Brain microvascular endothelial cell (primary cell): ENCODE measurements around the gene DYNC1LI1.

Experiments used
- DNase-seq: peaks from one replicate; pipeline ENCODE4 v3.0.0-alpha.2; 2020
- H3K27ac ChIP-seq: fragments of 250-450 bp; sonication (Bioruptor Pico); 2 replicates; pipeline ENCODE4 v1.5.1; 2020; ENCODE audit warnings: mild to moderate bottlenecking, moderate library complexity
- H3K27me3 ChIP-seq: fragments of 250-450 bp; sonication (Bioruptor Pico); replicated peaks from 2 replicates; pipeline ENCODE4 v1.5.1; 2020; ENCODE audit warnings: mild to moderate bottlenecking
- H3K36me3 ChIP-seq: fragments of 250-450 bp; sonication (Bioruptor Pico); replicated peaks from 2 replicates; pipeline ENCODE4 v1.5.1; 2020; ENCODE audit warnings: mild to moderate bottlenecking
- H3K4me3 ChIP-seq: 2 replicates; pipeline ENCODE4 v1.5.1; 2011; ENCODE audit warnings: low read depth, mild to moderate bottlenecking, control low read depth, low read length, moderate library complexity
- CTCF ChIP-seq: IDR thresholded peaks from 2 replicates; pipeline ENCODE4 v1.5.1; 2011; ENCODE audit warnings: low read depth, mild to moderate bottlenecking, moderate library complexity, low read length, control low read depth, inconsistent platforms; ENCODE audit errors: missing control alignments
- in situ Hi-C: cut with HindIII; loops from 2 replicates; pipeline ENCODE4 v1.10.0; 2017; ENCODE audit warnings: low sequenced_read_pairs, low pct_ligation_motif_present

Gene DYNC1LI1

GRCh38 chr3:32593903-32594525 lies 23.4 kb upstream of the DYNC1LI1 start:
- no peak overlapping the region for H3K4me3 ChIP-seq
- in situ Hi-C loops: no loop called here
- H3K27ac ChIP-seq: no peak overlapping the region
- TF ChIP-seq CTCF: no peak
- H3K36me3 ChIP-seq: no peaks in the 10 kb centered on the region
- peaks cover 4% of the 10 kb centered on the region for H3K27me3 ChIP-seq
- no peak for DNase-seq

- in situ Hi-C loops: no loop called here
- H3K27me3 ChIP-seq: peaks cover 4% of the 10 kb centered on the region
- DNase-seq: no peak
- no peak overlapping the region for H3K4me3 ChIP-seq
- H3K27ac ChIP-seq: no peak overlapping the region
- no peaks in the 10 kb centered on the region for H3K36me3 ChIP-seq
- TF ChIP-seq CTCF: no peak
Measured at GRCh38 chr3:32592696-32593353, 22.2 kb upstream of the DYNC1LI1 start.

DNA sequence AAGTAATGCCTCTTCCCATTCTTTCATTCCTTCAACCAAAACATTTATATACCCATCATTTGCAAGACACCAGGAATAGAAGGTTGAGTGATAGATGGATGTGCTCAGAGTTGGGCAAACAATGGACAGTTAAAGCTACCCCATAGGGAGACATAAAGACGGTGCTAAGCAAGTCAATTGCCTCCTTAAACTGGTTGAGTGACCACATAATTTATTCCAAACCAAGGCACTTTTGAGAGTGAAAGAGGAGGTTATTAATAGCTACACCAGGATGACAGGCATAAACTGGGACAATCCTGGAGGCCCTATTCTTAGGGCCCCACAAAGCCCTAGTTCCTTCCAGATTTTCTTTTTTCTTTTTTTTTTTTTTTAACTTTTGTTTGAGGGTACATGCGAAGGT lies 21.4 kb upstream of the DYNC1LI1 start:
- H3K4me3 ChIP-seq: no peak overlapping the region
- TF ChIP-seq CTCF: no peak
- in situ Hi-C loops: no loop called here

GRCh38 chr3:32591186-32591585 lies 20.5 kb upstream of the DYNC1LI1 start:
- no peak for TF ChIP-seq CTCF
- DNase-seq: no peak
- in situ Hi-C loops: no loop called here
- Histone ChIP-seq H3K27me3 (peaks cover 4% of the 10 kb centered on the region), H3K4me3 (no peak overlapping the region), H3K36me3 (no peaks in the 10 kb centered on the region), H3K27ac (no peak overlapping the region)

More for the DNA sequence above, 21.4 kb upstream of the DYNC1LI1 start:
- no peak overlapping the region for H3K27ac ChIP-seq
- peaks cover 4% of the 10 kb centered on the region for H3K27me3 ChIP-seq
- DNase-seq: no peak
- H3K36me3 ChIP-seq: no peaks in the 10 kb centered on the region

GRCh38 chr3:32586356-32586755 lies 15.7 kb upstream of the DYNC1LI1 start:
- no peak overlapping the region for H3K27ac ChIP-seq
- TF ChIP-seq CTCF: no peak
- DNase-seq: no peak
- peaks cover 2% of the 10 kb centered on the region for H3K27me3 ChIP-seq
- no peak overlapping the region for H3K4me3 ChIP-seq
- no peaks in the 10 kb centered on the region for H3K36me3 ChIP-seq
- in situ Hi-C loops: no loop called here
